NB4 (cell line): ENCODE results near the gene TMEM63B.

Experiments used
- MYC ChIP-seq: IDR thresholded peaks from 2 replicates; pipeline ENCODE4 v1.6.1; 2011; ENCODE audit warnings: low read depth, low read length
- POLR2A ChIP-seq: IDR thresholded peaks from 2 replicates; pipeline ENCODE4 v1.6.1; 2011; ENCODE audit warnings: mild to moderate bottlenecking; ENCODE audit not compliant: insufficient read length; ENCODE audit errors: extremely low read depth
- TF ChIP-seq, protein P1 (sequence below): IDR thresholded peaks from one replicate; pipeline ENCODE4 v1.5.1; 2012; ENCODE audit warnings: low read depth, low read length

DNA sequence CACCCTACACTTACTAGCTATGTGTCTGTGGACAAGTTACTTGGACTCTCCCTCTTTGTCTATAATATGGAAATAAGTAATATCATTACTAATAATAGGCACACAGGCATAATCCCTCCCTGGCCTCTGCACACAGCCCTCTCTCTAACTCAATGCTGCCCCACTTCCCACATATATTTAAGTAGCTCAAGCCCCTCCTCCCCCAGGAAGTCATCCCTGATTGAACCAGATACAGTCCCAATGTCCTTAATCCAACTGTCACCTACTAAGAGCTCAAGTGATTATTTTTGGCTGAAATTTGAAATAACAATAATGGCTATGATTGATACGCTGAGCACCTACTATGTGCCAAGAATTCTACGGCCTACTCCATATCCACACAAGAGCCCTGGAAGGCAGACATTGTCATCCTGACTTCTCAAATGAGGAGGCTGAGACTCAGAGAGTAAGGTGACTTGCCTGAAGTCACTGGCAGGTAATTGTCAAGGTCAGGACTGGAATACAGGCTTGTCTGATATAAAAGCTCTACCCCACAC is 29.5 kb upstream of the TMEM63B start:
- TF ChIP-seq, protein P1, sequence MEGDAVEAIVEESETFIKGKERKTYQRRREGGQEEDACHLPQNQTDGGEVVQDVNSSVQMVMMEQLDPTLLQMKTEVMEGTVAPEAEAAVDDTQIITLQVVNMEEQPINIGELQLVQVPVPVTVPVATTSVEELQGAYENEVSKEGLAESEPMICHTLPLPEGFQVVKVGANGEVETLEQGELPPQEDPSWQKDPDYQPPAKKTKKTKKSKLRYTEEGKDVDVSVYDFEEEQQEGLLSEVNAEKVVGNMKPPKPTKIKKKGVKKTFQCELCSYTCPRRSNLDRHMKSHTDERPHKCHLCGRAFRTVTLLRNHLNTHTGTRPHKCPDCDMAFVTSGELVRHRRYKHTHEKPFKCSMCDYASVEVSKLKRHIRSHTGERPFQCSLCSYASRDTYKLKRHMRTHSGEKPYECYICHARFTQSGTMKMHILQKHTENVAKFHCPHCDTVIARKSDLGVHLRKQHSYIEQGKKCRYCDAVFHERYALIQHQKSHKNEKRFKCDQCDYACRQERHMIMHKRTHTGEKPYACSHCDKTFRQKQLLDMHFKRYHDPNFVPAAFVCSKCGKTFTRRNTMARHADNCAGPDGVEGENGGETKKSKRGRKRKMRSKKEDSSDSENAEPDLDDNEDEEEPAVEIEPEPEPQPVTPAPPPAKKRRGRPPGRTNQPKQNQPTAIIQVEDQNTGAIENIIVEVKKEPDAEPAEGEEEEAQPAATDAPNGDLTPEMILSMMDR: no peak
- TF ChIP-seq POLR2A (no peak), MYC (no peak)
